ENCODE measurements around the gene TPGS2.
"Not testable (repeated sequence)": the region's sequence is repeated elsewhere in the genome, so short reads cannot be mapped to it uniquely, and the experiment has no call there.

Gene TPGS2

DNA sequence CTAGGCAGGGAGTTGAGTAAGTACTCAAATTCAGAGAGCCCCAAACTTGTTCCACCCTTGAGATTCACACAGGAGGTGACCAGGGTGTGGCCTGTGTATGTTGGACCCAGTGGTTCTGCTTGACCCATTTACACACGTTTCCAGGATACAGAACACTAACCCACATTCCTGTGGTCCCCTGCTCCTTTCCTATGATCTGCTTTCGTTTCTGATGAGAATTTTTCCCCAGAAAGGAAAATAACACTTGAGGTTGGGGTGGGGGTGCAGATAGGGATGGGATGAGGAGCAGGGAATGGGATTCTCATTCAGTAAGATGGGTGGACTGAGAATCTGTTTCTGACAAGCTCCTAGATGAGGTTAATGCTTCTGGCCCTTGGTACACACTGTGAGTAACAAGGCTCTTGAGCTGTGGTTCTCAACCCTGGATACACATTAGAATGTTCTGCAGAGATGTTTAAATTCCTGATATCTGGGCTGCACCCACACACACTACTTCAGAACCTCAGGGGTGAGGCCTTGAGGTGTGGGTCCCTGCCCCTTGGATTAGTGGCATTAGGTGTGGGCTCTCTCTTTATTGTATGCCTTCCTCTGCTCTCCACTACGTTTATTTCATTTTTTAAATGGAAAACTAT lies 58.4 kb downstream of the TPGS2 start:
- no peak for DNase-seq

DNA sequence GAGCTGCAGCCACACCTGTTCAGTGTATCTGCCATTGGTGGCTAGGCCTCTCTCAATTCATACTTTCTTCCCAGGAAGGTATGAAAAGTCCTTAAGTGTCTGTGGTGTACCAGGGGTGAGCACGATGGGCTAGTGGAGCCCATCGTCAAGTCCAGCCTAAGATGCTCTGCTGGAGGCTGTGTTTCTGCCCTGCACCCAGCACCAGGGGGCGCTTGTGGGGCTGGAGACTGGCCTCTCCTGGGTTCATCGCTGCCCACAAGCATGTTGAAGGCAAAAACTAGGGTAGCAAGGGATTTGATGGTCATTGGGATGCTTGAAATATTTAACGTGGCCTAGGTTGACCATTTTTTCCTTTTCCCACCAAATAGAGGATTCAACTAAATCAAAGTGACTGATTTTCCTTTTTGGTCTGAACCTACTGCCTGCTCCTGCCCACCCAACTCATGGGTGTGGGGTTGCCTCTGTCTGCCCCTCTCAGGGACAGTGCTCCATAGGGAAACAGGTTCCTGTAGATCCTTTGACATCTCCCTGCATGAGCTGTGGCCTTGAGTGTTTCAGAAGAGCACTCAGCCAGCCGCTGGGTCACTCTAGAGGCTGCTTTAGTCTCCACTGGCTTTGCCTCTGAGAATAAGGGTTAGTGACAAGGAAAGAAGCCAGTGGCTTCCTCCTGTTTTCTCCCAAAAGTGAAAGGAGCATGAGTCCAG lies 59.0 kb downstream of the TPGS2 start:
- no peak for DNase-seq

DNA sequence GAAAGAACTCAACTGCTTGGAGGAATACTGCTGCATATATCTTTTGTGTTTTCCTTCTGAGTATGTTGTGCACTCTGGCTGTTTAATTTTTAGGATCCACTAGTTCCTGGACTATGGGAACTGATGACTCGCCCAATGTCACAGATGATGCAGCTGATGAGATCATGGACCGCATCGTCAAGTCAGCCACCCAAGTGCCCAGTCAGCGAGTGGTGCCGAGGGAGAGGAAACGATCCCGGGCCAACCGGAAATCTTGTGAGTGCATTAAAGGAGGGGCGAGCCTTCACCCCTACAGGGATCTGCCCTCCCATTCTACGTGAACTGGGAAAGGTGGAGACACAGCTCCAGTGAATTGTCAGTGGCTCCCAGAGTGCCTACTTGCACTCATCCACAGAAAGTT lies 59.6 kb downstream of the TPGS2 start:
- DNase-seq: no peak

DNA sequence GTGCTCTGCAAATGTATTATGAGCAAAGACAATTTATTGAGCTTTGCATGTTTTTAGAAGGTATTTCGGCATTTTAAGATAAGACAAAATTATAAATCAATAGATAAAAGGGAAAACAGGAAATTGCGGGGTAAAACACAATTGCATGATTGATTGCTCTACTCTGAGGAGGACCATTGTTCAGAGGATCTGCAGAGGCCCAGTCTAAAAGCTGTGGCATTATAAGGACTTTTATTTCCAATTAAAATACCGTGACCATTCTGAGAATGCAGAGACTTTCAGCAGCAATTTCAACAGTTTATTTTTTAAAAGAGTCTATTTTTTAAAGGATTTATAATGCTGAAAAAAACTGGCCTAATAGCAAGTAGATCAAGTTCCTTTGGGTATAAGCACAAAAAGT lies 62.0 kb downstream of the TPGS2 start:
- no peak for DNase-seq

DNA sequence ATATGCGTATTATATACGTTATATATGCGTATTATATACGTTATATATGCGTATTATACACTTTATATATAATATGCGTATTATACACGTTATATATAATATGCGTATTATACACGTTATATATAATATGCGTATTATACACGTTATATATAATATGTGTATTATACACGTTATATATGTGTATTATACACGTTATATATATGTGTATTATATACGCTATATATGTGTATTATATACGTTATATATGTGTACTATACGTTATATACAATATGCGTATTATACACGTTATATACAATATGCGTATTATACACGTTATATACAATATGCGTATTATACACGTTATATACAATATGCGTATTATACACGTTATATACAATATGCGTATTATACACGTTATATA lies 65.8 kb downstream of the TPGS2 start:
- not testable (repeated sequence) for DNase-seq

DNA sequence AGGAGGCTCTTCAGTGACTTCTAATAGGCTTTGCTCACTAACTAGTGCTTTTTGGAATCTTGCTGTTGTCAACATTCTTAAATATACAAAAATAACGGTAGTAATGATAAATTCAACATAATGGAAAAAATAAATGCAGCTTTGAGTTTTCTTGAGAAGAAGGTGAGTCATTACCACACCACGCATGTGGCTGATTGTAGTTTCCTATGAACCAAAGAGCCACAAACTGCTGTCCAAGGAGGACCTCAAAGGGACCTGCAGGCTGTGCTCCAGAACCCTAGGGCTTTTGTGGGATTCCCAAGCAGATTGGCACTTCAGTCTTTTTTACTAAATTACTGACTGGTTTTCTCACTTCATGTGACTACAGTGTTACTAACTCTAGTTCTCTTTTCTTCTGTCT lies 66.7 kb downstream of the TPGS2 start:
- DNase-seq: no peak

DNA sequence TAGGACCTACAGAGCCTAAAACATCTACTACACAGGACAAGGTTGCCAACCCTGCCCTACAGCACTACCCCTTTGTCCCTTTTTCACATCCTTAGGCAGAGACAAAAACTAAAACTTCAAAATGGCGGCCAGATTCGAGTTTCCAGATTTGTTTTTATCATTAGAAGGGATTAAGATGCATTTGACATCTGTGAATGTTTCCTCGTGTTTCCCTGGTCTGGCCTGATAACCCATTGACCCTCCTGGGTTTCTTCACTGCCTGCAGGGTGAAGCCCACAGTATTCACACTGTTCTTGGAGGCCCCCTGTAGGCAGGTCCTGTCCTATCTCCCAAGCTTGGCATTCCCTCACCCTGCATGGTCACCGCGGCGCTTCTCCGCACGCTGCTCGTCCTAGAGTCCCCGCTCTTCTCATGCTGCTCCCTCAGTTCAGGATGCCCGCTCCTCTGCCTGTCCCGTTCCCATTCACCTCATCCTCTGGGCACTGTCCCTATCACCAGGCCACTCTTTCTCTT lies 67.6 kb downstream of the TPGS2 start:
- no peak for DNase-seq

DNA sequence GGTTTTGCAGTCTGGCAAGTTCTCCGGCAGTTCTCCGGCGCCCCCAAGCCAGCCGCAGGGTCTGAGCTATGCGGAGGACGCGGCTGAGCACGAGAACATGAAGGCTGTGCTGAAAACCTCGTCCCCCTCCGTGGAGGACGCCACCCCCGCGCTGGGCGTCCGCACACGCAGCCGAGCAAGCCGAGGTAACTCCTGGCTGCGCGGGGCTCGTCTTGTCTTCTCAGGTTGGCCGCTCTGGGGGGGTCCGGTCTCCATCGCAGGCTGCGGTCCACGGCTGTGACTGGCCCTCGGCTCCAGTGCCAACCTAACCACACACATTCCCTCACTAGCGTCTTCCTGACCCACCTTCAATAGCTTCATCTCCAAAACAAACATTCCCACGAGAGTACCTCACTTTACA lies 68.2 kb downstream of the TPGS2 start:
- DNase-seq: no peak

DNA sequence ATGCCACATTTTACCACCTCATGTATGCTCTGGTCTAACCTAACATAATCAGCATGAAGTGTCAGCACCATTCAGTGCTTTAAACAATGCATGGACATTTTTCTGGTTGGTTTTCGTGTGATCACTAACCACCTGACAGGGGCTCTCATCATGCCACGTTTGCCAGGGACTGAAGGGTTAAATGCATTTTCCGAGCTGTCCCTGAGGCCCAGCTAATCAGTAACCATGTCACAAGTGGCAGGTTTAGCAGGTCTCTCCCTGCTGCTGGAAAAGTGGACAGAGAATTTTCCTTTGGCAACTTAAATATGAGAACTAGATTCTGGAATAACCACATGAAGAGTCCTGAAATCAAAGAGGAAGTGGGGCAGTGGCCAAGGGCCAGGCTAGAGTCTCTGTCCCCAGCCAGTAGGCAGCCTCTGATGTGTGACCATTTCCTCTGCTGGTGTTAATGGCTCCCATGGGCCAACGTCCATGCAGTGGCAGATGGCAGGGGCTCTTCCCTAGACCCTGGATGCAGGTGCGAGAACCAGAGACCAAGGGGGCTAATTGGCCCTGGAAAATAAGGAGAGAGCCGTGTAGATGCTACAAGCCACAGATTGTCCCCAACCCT lies 69.5 kb downstream of the TPGS2 start:
- no peak for DNase-seq

DNA sequence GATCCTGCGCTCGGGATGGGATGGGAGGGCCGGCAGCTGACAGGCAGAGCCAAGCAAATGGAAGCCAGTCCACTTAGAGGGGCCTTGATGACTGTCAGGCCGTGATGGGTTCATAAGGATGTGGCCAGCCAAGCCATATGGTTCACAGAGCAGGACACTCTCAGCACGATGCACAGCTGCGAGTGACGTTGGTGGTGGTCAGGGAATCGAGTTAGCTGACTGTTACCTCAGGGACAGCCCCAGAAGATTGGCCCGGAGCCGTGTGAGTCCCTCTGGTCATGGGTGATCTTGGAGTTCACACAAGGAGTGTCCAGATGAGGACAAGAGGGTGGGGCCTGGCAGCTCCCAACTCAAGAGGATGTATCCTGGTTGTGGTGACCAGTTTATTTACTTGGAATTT lies 70.2 kb downstream of the TPGS2 start:
- DNase-seq: no peak

DNA sequence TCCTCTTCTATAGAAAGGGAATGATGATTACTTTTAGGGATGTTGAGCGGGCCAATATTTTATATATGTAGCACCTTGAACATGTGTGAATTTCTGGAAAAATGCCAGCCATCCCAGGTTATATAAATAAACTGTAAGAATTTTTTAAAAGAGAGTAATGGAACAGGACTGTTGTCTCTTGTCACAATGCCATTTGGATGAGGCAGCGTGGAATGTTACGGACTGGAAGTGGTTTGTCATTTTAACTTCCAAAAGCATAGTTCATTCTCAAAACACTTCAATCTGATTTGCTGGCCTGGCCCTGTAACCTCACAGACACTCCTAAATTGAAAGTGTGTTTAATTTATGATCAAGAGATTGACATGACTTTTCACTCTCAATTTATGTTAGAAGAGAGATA lies 70.8 kb downstream of the TPGS2 start:
- no peak for DNase-seq

DNA sequence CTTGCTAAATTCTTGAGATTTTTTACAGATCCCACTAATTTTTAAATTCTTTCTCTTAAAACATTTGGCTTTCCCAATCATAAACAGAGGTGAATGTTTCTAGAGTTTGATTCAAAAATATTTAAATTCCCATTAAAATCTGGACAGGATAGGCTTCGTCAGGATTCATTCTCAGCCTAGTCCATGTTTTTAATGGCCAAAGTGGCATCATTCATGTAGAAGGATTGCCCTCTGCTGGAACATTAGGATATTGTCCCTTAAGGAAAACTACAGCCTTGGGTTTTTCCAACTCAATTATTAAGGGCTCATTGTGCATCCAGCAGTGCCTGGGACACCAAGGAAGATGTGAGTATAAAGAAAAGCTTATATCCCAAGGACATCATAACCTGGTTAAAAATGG lies 71.7 kb downstream of the TPGS2 start:
- peak; percentile 11 for DNase-seq

DNA sequence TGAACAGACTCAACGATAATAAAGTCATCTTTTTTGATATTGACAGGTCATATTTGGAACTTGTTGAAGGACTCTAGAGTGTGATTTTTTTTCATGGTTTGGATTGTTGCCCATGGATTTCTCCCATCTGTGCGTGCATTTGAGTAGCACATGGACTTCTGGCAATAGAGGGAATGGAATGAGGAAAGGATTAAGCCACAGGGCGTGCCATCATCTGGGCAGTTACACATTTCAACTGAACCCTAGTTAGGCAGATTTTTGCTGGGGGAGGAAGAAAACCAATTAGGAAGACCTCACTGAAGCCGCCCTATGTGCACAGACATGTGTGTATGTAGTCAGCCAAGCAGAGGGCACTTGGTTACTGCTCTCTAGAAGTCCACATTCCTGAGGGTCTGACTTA lies 72.6 kb downstream of the TPGS2 start:
- no peak for DNase-seq

DNA sequence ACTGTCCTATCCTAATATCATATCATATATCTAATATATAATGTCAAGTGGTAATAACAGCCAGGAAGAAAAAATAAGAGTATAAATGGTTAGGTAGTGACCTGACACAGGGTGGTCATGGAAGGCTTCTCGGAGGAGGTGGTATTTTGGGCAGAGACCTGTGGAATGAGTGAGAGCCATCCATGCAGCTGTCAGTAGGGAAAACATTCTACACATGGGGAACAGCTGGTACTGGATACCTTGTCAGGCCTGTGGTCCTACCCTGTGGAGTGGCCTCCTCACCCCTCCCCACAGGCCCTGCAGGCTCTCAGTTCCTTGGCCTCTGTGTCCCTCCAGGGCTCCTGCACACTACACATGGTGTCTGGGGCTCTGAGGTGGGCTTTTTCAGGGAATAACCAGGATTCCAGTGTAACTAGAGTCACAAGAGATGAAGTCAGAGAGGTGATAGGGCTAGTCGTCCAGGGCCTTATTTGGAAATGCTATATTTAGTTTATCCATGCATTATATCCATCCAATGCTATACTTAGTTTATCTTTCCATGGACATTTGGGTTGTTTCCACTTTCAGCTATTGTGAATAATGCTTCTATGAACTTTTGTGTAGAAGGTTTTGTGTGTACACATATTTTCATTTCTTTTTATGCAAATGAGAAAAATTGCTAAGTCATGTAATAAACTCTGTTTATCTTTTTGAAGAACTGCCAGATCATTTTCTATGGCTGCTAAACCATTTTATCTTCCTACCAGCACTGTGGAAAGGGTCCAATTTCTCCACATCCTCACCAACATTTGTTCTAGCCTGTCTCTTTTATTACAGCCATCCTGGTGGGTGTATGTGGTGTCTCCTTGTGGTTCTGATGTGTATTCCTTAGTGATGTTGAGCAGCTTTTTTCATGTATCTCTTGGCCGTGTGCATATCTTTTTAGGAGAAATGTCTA lies 75.6 kb downstream of the TPGS2 start:
- DNase-seq: no peak

DNA sequence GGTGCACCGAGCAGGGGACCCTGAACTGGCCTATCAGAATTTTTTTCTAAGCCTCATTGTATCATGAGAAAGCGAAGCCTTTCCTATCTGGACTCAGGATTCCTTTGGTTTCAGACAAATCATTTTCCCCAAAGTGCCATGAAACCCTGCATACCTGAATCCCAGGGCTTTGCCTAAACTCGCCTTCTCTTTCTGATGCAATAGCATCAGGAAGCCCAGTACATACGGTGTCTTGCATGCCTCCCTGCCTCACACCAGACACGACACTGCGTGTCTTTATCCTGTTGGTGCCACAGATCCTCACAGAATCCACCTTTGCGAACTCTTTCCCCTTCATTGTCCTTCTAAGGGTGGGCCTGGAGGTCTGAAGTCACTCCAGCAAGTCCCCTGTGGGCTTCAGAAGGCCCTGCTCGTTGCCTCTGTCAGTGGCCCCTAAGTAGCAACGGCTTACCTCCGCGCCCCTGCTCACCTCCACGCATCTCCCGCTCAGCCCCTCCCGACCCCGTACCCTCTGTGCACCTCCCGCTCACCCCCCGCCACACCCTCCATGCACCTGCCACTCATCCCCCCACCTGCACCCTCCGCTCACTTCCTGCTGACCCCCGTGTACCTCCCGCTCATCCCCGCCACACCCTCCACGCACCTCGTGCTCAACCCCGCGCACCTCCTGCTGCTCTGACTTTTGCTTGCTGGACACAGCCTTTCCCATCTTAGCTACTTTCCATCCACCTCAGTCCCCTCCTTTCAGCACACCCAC lies 83.4 kb downstream of the TPGS2 start:
- DNase-seq: no peak

DNA sequence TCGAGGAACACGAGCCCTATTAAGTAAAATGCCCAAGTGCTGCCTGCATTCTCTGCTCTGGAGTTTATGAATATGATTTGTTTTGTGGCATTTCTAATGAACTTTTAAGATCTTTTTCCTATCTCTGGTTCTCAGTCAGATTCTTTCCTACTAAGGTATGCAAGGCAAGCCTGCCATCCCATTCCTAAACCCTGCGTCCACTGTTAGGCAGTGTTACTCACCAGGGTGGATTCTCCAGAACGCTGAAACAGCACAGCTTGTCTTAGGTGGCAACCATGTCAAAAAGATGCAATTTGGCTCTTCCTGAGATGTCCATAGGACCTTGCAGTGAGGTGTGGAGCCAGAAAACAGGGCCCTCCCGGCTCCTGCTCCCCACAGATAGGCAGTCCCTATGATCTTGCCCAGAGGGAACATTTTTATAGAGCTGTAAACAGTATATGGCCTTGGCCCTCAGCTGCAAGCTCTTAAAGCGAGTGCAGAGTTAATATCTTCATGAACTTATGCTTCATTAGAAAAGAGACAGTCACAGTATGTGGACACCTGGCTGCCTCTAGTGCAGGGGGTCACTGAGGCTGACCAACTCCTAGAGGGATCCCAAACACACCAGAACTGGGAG lies 84.4 kb downstream of the TPGS2 start:
- no peak for DNase-seq

Measured in GF-D8 (cell line).